NCI-H1417 treated with DMSO at 0.1 percent for 48 hours (cell line): ENCODE results near the gene KASH5.
"Not testable (repeated sequence)": the region's sequence is repeated elsewhere in the genome, so short reads cannot be mapped to it uniquely, and the experiment has no call there.

ENCODE experiments used
- DNase-seq: peaks from one replicate; lab custom pipeline; 2025; lab: John Stamatoyannopoulos, UW

KASH5 gene

DNA sequence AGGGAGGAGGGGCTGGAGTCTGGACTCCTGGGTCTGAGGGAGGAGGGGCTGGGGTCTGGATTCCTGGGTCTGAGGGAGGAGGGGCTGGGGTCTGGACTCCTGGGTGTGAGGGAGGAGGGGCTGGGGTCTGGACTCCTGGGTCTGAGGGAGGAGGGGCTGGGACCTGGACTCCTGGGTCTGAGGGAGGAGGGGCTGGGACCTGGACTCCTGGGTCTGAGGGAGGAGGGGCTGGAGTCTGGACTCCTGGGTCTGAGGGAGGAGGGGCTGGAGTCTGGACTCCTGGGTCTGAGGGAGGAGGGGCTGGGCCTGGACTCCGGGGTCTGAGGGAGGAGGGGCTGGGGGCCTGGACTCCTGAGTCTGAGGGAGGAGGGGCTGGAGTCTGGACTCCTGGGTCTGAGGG, 73.1 kb downstream of the KASH5 start:
- DNase-seq, result not testable (repeated sequence)

DNA sequence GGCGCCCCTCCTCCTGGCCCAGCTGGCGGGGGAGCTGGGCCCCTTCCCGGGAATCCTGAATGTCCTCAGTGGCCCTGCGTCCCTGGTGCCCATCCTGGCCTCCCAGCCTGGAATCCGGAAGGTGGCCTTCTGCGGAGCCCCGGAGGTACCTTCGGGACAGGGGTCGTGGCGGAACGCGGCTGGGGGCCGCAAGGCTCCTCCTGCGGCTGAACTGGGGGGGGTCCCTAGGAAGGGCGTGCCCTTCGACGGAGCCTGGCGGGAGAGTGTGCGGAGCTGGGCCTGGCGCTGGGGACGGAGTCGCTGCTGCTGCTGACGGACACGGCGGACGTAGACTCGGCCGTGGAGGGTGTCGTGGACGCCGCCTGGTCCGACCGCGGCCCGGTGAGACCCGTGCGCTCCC, 73.6 kb downstream of the KASH5 start:
- DNase-seq, result no peak

DNA sequence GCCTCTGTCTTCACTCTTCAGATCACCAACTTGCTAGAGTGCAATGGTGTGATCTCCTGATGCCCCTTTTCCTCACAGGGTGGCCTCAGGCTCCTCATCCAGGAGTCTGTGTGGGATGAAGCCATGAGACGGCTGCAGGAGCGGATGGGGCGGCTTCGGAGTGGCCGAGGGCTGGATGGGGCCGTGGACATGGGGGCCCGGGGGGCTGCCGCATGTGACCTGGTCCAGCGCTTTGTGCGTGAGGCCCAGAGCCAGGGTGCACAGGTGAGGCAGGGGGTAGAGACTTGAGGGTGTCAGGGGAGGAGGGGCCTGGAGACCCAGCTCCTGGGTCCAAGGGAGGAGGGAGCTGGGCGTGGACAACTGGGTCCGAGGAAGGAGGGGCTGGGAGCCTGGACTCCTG, 74.4 kb downstream of the KASH5 start:
- no peak for DNase-seq

DNA sequence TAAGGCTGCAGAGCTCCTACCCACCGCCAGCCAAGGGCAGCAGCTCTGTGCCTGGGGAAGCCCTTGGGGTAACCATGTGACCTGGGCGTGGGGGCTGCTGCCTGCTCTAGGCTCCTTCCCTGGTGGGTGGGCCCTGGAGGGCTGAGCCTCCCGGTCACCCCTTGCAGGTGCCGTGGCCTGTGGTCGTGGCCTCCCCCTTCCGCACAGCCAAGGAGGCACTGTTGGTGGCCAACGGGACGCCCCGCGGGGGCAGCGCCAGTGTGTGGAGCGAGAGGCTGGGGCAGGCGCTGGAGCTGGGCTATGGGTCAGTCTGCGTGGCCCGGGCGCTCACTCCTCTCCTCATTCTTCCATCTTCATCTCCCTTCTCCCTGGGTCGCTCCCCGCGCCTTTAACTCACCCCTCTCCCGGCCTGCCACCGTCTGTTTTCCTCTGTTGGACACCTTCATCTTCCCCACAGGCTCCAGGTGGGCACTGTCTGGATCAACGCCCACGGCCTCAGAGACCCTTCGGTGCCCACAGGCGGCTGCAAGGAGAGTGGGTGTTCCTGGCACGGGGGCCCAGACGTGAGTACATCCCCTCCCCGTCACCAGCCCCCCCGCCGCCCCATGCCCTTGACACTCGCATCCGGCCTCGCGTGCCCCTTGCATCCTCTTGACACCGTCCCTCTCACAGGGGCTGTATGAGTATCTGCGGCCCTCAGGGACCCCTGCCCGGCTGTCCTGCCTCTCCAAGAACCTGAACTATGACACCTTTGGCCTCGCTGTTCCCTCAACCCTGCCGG, 76.1 kb downstream of the KASH5 start:
- DNase-seq, result no peak

DNA sequence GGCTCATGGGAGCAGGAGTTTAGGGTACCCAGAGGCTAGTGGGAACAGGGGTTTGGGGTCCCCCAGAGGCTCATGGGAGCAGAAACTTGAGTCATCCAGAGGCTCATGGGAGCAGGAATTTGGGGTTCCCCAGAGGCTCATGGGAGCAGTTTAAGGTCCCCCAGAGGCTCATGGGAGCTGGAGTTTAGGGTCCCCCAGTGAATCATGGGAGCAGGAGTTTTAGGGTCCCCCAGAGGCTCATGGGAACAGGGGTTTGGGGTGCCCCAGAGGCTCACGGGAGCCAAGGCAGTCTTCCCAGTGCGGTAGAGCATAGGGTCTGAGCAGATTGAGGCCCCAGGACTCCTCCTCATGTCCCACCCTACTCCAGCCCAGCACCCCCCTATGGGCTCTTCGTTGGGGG, 77.3 kb downstream of the KASH5 start:
- no peak for DNase-seq
